ENCODE results near the gene RFX3.

The RFX3 gene

GRCh38 chr9:3478549-3478953 is 47.2 kb downstream of the RFX3 start:
- Histone ChIP-seq H3K4me1 (no peaks in the 10 kb centered on the region), H3K9me3 (peaks cover 0 to 4% (median 0%) of the 10 kb centered on the region in 3 donors), H3K36me3 (peaks cover 0 to 5% (median 0%) of the 10 kb centered on the region in 3 donors), H3K27me3 (no peaks in the 10 kb centered on the region), H3K4me3 (no peak overlapping the region), H3K27ac (no peak overlapping the region)
- TF ChIP-seq, protein P1, sequence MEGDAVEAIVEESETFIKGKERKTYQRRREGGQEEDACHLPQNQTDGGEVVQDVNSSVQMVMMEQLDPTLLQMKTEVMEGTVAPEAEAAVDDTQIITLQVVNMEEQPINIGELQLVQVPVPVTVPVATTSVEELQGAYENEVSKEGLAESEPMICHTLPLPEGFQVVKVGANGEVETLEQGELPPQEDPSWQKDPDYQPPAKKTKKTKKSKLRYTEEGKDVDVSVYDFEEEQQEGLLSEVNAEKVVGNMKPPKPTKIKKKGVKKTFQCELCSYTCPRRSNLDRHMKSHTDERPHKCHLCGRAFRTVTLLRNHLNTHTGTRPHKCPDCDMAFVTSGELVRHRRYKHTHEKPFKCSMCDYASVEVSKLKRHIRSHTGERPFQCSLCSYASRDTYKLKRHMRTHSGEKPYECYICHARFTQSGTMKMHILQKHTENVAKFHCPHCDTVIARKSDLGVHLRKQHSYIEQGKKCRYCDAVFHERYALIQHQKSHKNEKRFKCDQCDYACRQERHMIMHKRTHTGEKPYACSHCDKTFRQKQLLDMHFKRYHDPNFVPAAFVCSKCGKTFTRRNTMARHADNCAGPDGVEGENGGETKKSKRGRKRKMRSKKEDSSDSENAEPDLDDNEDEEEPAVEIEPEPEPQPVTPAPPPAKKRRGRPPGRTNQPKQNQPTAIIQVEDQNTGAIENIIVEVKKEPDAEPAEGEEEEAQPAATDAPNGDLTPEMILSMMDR (IDR thresholded peaks at IDR 0.05) = no peak
- intact Hi-C loops (cut with DNase I; ENCODE audit: low total_unique reads) = no loop called here
- no peak for DNase-seq

GRCh38 chr9:3477236-3477834 is 48.5 kb downstream of the RFX3 start:
- Histone ChIP-seq H3K4me1 (no peaks in the 10 kb centered on the region), H3K4me3 (no peak overlapping the region), H3K27me3 (no peaks in the 10 kb centered on the region), H3K27ac (no peak overlapping the region), H3K9me3 (peaks cover 0 to 4% (median 0%) of the 10 kb centered on the region in 3 donors), H3K36me3 (peaks cover 0 to 5% (median 0%) of the 10 kb centered on the region in 3 donors)
- no peak for DNase-seq
- intact Hi-C loops (cut with DNase I; ENCODE audit: low total_unique reads) = no loop called here
- TF ChIP-seq, protein P1 (IDR thresholded peaks at IDR 0.05) = no peak

DNA sequence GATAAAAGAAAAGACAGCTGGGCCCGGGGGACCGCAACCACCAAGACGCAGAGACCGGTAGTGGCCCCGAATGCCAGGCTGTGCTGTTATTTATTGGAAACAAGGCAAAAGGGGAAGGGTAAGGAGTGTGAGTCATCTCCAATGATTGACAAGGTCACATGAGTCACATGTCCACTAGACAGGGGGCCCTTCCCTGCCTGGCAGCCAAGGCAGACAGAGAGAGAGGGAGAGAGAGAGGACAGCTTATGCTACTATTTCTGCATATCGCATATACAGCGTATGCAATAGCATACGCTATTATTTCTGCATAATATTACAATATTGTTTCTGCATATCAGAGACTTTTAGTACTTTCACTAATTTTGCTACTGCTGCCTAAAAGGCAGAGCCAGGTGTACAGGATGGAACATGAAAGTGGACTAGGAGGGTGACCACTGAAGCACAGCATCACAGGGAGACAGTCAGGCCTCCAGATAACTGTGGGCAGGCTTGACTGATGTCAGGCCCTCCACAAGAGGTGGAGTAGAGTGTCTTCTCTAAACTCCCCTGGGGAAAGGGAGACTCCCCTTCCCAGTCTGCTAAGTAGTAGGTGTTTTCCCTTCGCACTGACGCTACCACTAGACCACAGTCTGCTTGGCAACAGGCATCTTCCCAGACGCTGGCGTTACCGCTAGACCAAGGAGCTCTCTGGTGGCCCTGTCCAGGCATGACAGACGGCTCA is 50.3 kb downstream of the RFX3 start:
- TF ChIP-seq, protein P1 (IDR thresholded peaks at IDR 0.05) = no peak
- no peaks in the 10 kb centered on the region for H3K27me3 ChIP-seq
- no peaks in the 10 kb centered on the region for H3K4me1 ChIP-seq
- H3K36me3 ChIP-seq = peaks cover 0 to 5% (median 0%) of the 10 kb centered on the region in 3 donors
- H3K27ac ChIP-seq = no peak overlapping the region
- peaks cover 0 to 4% (median 0%) of the 10 kb centered on the region in 3 donors for H3K9me3 ChIP-seq
- intact Hi-C loops (cut with DNase I; ENCODE audit: low total_unique reads) = no loop called here
- DNase-seq = no peak
- no peak overlapping the region for H3K4me3 ChIP-seq

DNA sequence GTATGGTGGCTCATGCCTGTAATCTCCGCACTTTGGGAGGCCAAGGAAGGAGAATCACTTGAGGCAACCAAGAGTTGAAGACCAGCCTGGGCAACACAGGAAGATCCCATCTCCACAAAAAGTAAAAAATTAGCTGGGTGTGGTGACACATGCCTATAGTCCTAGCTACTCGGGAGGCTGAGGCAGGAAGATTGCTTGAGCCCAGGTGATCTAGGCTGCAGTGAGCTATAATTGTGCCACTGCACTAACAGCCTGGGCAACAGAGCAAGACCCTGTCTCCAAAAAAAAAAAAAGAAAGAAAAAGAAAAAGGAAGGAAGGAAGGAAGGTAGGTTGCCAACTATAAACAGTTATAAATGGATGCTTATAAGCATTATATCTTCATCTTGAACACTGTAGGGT is 51.0 kb downstream of the RFX3 start:
- no peak for DNase-seq
- intact Hi-C loops (cut with DNase I; ENCODE audit: low total_unique reads) = no loop called here
- no peak overlapping the region for H3K27ac ChIP-seq
- no peaks in the 10 kb centered on the region for H3K27me3 ChIP-seq
- TF ChIP-seq, protein P1 (IDR thresholded peaks at IDR 0.05) = no peak
- H3K9me3 ChIP-seq = peaks cover 0 to 4% (median 0%) of the 10 kb centered on the region in 3 donors
- H3K4me3 ChIP-seq = no peak overlapping the region
- H3K4me1 ChIP-seq = peaks cover 0 to 4% (median 0%) of the 10 kb centered on the region in 4 donors
- H3K36me3 ChIP-seq = peaks cover 0 to 5% (median 0%) of the 10 kb centered on the region in 3 donors

DNA sequence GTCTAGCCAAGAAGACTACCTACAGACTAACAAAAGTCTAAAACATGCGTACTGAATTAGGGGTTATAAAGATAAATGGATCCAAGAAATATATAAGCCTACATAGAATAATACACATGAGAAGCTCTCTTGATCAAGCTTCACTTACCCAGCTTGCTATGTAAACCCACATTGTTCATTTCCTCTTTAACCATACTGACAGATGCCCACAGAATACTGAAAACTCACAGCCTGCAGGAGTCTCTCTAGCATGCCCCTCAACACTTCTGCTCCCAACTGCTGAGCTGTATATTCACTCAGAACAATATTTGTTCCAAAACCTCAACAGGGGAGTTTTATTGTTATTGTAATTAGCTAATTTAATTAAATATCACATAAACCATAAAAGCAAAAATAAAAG is 52.4 kb downstream of the RFX3 start:
- intact Hi-C loops (cut with DNase I; ENCODE audit: low total_unique reads) = no loop called here
- Histone ChIP-seq H3K27ac (no peak overlapping the region), H3K4me1 (peaks cover 0 to 11% (median 0%) of the 10 kb centered on the region in 4 donors), H3K27me3 (no peaks in the 10 kb centered on the region), H3K4me3 (no peak overlapping the region), H3K9me3 (peaks cover 0 to under 1% (median 0%) of the 10 kb centered on the region in 3 donors), H3K36me3 (peaks cover 0 to under 1% (median 0%) of the 10 kb centered on the region in 3 donors)
- DNase-seq = no peak
- TF ChIP-seq, protein P1 (IDR thresholded peaks at IDR 0.05) = no peak
